ENCODE data around the gene JMJD1C. TPM values are rescaled to one million over a fixed set of nuclear protein-coding genes. Genes with fewer than 3 reads are reported as not detected.

The JMJD1C gene
- total and polyA plus RNA-seq, 2 donors (not counting 3 experiments of a cell fraction or from before 2014, with no cell fraction given) = 32.1 to 97.1 TPM

- Histone ChIP-seq H3K9me3 (replicated peaks; ENCODE audit: control insufficient read depth, insufficient read depth, low read length) (no peaks in the 10 kb centered on the region), H3K4me1 (ENCODE audit: control insufficient read depth, extremely low read depth, insufficient read depth, low read length) (no peaks in the 10 kb centered on the region), H4K20me1 (replicated peaks; ENCODE audit: control insufficient read depth, extremely low read depth, insufficient read depth, low read length) (peaks cover 2% of the 10 kb centered on the region), H3K27ac (ENCODE audit: insufficient read depth, low read depth, low read length) (no peak overlapping the region), H3K4me2 (ENCODE audit: insufficient read depth, low read length) (no peak overlapping the region), H3K9ac (replicated peaks; ENCODE audit: extremely low read depth, insufficient read depth, low read length) (no peak overlapping the region), H3K36me3 (ENCODE audit: control insufficient read depth in 2 of 2, extremely low read depth in 1 of 2, insufficient read depth in 2 of 2, low read length in 2 of 2) (no peaks in the 10 kb centered on the region), H3K27me3 (ENCODE audit: control insufficient read depth in 2 of 2, insufficient read depth in 2 of 2, low read length in 2 of 2) (no peaks in the 10 kb centered on the region), H3K79me2 (ENCODE audit: control insufficient read depth, insufficient read depth, low read length) (peaks cover 48% of the 10 kb centered on the region), H3K9me1 (replicated peaks; ENCODE audit: control insufficient read depth, extremely low read depth, insufficient read depth, low read length) (no peaks in the 10 kb centered on the region), H2AFZ (ENCODE audit: low read depth, low read length) (no peak overlapping the region), H3K4me3 (replicated peaks in 1 of 3; ENCODE audit: insufficient read depth in 1 of 3, low read depth in 1 of 3, low read length in 3 of 3) (no peak overlapping the region)
- no TSS peak for BruUV-seq (replicated peaks)
- intact Hi-C loops (cut with micrococcal nuclease) = no loop called here
- POLR2A ChIA-PET = no interaction called here
- no peak for DNase-seq (ENCODE audit: low read depth, low spot score)
- FAIRE-seq = no peak
- dilution Hi-C loops (cut with MboI; ENCODE audit: extremely low pct_ligation_motif_present, low sequenced_read_pairs) = no loop called here
- CTCF ChIA-PET = interaction anchor here (1.1 kb wide), 1 partner anchor 144 kb away, joined by 3 read pairs; no protein-coding TSS in a partner anchor
- TF ChIP-seq FOS (IDR thresholded peaks at IDR 0.05; ENCODE audit: borderline replicate concordance, insufficient read depth, low read length) (no peak), POLR2AphosphoS5 (IDR thresholded peaks at IDR 0.05; ENCODE audit: insufficient read depth, low read depth, low read length) (no peak), MYC (IDR thresholded peaks at IDR 0.05; ENCODE audit: low read depth, low read length) (no peak), CTCF (IDR thresholded peaks at IDR 0.05; ENCODE audit: extremely low read depth in 1 of 2, insufficient read depth in 1 of 2, low read depth in 1 of 2, low read length in 2 of 2) (no peak), JUN (IDR thresholded peaks at IDR 0.05; ENCODE audit: borderline replicate concordance, insufficient read depth, insufficient read length, low read depth) (no peak), EZH2 (IDR thresholded peaks at IDR 0.05; ENCODE audit: borderline replicate concordance, low read depth, low read length, severe bottlenecking) (no peak), POLR2A (IDR thresholded peaks at IDR 0.05; ENCODE audit: low read depth, low read length) (no peak), GATA2 (IDR thresholded peaks at IDR 0.05; ENCODE audit: insufficient read depth, insufficient read length, low read depth, low read length) (no peak)
Measured at GRCh38 chr10:63483983-63484382, 18.2 kb upstream of the JMJD1C start.

All from endothelial cell of umbilical vein (primary cell).